CD14-positive monocyte (primary cell): ENCODE data around the gene ONECUT1. TPM values are rescaled to one million over a fixed set of nuclear protein-coding genes. Genes with fewer than 3 reads are reported as not detected.
A peak's percentile ranks its signal among the peaks of the same experiment; 100 is the strongest.
"Not testable (repeated sequence)": the region's sequence is repeated elsewhere in the genome, so short reads cannot be mapped to it uniquely, and the experiment has no call there.

Experiments
- DNase-seq, 3 donors: peaks; one replicate each; pipeline ENCODE4 v3.0.0-alpha.2; 2011 to 2022
- H2AFZ ChIP-seq: 2 replicates; pipeline ENCODE4 v1.6.0; 2012; ENCODE audit warnings: mild to moderate bottlenecking, low read depth, low read length, inconsistent platforms; ENCODE audit not compliant: insufficient read depth, poor library complexity, severe bottlenecking
- H3K27ac ChIP-seq, 2 donors: 1 replicate in 1 of 2; 2 replicates in 1 of 2; pipeline ENCODE4 v1.5.1; 2012 to 2013; ENCODE audit warnings: low read length in 2 of 2, control low read depth in 1 of 2, inconsistent platforms in 1 of 2, low read depth in 1 of 2, mild to moderate bottlenecking in 1 of 2
- H3K27me3 ChIP-seq, 2 donors: one replicate each; pipeline versions ENCODE4 v1.6.0 to v1.6.1; 2011 to 2013; ENCODE audit warnings: low read length in 2 of 2; ENCODE audit not compliant: control insufficient read depth in 2 of 2, insufficient read depth in 2 of 2
- H3K36me3 ChIP-seq, 2 donors: replicated peaks in 1 of 2; 1 replicate in 1 of 2; 2 replicates in 1 of 2; pipeline versions ENCODE4 v1.5.1 to v1.6.1; 2012 to 2013; ENCODE audit warnings: low read length in 2 of 2, control low read depth in 1 of 2, inconsistent platforms in 1 of 2, mild to moderate bottlenecking in 1 of 2; ENCODE audit not compliant: insufficient read depth in 2 of 2, control insufficient read depth in 1 of 2
- H3K4me1 ChIP-seq, 2 donors: 1 replicate in 1 of 2; 2 replicates in 1 of 2; pipeline versions ENCODE4 v1.5.1 to v1.6.1; 2012 to 2013; ENCODE audit warnings: low read length in 2 of 2, control low read depth in 1 of 2, inconsistent platforms in 1 of 2, mild to moderate bottlenecking in 1 of 2, moderate library complexity in 1 of 2; ENCODE audit not compliant: insufficient read depth in 2 of 2, control insufficient read depth in 1 of 2
- H3K4me2 ChIP-seq: replicated peaks from 2 replicates; pipeline ENCODE3; 2012; ENCODE audit warnings: low read length, moderate library complexity, mild to moderate bottlenecking; ENCODE audit not compliant: poor library complexity, severe bottlenecking; ENCODE audit errors: extremely low read depth
- H3K4me3 ChIP-seq, 3 experiments: fragments of 200-600 bp in 1 of 3; sonication (generic) in 1 of 3; replicated peaks in 1 of 3; 1 replicate in 2 of 3; 2 replicates in 1 of 3; pipeline ENCODE4 v1.5.1; 2011 to 2013; ENCODE audit warnings: low read length in 3 of 3, mild to moderate bottlenecking in 3 of 3, control low read depth in 2 of 3, low read depth in 2 of 3, inconsistent platforms in 1 of 3, moderate library complexity in 1 of 3
- H3K79me2 ChIP-seq: 2 replicates; pipeline ENCODE4 v1.6.0; 2012; ENCODE audit warnings: mild to moderate bottlenecking, control low read depth, inconsistent platforms, low read length, moderate library complexity; ENCODE audit not compliant: insufficient read depth
- H3K9ac ChIP-seq: 2 replicates; pipeline ENCODE4 v1.6.0; 2017; ENCODE audit warnings: low read length, mild to moderate bottlenecking; ENCODE audit not compliant: insufficient read depth, poor library complexity, severe bottlenecking
- H3K9me3 ChIP-seq, 2 donors: replicated peaks in 1 of 2; 1 replicate in 1 of 2; 2 replicates in 1 of 2; pipeline versions ENCODE4 v1.5.1 to v1.6.1; 2012 to 2013; ENCODE audit warnings: low read length in 2 of 2, control low read depth in 1 of 2; ENCODE audit not compliant: control insufficient read depth in 1 of 2, insufficient read depth in 1 of 2
- H4K20me1 ChIP-seq: 2 replicates; pipeline ENCODE4 v1.6.0; 2012; ENCODE audit warnings: mild to moderate bottlenecking, low read length, control low read depth, moderate library complexity; ENCODE audit not compliant: insufficient read depth
- H3K27ac Mint-ChIP-seq, 7 donors: one replicate each; pipeline ENCODE4 v1.8.0; 2020; ENCODE audit warnings: mild to moderate bottlenecking in 7 of 7, mixed read lengths in 7 of 7, moderate library complexity in 6 of 7, inconsistent platforms in 2 of 7
- H3K27me3 Mint-ChIP-seq, 3 donors: one replicate each; pipeline ENCODE4 v1.8.0; 2021 to 2022; ENCODE audit warnings: low read depth in 3 of 3, mild to moderate bottlenecking in 3 of 3, mixed read lengths in 3 of 3, moderate library complexity in 3 of 3, inconsistent platforms in 1 of 3
- H3K36me3 Mint-ChIP-seq, 2 donors: one replicate each; pipeline ENCODE4 v1.8.0; 2020; ENCODE audit warnings: mixed read lengths in 2 of 2, inconsistent platforms in 1 of 2, mild to moderate bottlenecking in 1 of 2
- H3K4me1 Mint-ChIP-seq: one replicate; pipeline ENCODE4 v1.8.0; 2020; ENCODE audit warnings: mild to moderate bottlenecking, mixed read lengths
- H3K4me3 Mint-ChIP-seq, 2 donors: one replicate each; pipeline ENCODE4 v1.8.0; 2020; ENCODE audit warnings: mild to moderate bottlenecking in 2 of 2, mixed read lengths in 2 of 2, moderate library complexity in 1 of 2
- H3K9me3 Mint-ChIP-seq, 7 donors: one replicate each; pipeline ENCODE4 v1.8.0; 2020 to 2022; ENCODE audit warnings: mixed read lengths in 7 of 7, mild to moderate bottlenecking in 6 of 7, moderate library complexity in 6 of 7, inconsistent platforms in 2 of 7
- CTCF ChIP-seq: fragments of 200-600 bp; IDR thresholded peaks from one replicate; pipeline ENCODE4 v1.8.0; 2022; ENCODE audit warnings: antibody characterized with exemption, mild to moderate bottlenecking
- WGBS: methylation state at CpG from one replicate; pipeline ENCODE4 v1.1.5; 2013; ENCODE audit warnings: missing lambda C conversion rate; ENCODE audit not compliant: insufficient coverage; 5-methylcytosine and 5-hydroxymethylcytosine counted together
- intact Hi-C, 2 donors: fragments of 100-400 bp; cut with micrococcal nuclease; formaldehyde crosslinking; loops; one replicate each; pipeline versions ENCODE4 v1.15.0 to v1.15.1; 2023
- polyA minus RNA-seq: library from RNA; depleted of rRNA, polyadenylated mRNA; stranded (reverse); fragments of >200 nt; gene quantifications from 2 replicates; pipeline ENCODE4 v1.2.3, GENCODE V29; 2012
- polyA plus RNA-seq, 3 donors: library from polyadenylated mRNA; depleted of rRNA in 1 of 3; unstranded in 2 of 3; stranded (reverse) in 1 of 3; fragments of 300-500 nt in 2 of 3; fragments of >200 nt in 1 of 3; fragmentation: Illumina TruSeq in 2 of 3; gene quantifications; 1 replicate in 2 of 3; 2 replicates in 1 of 3; pipeline ENCODE4 v1.2.3, GENCODE V29; 2012 to 2021
- total RNA-seq, 12 experiments: library from RNA in 1 of 12; stranded (reverse) in 1 of 12; fragments of 120-200 nt in 1 of 12; gene quantifications; one replicate each; pipeline ENCODE4 v1.2.4 and lab custom pipeline; 2013 to 2026; ENCODE audit warnings: mixed read lengths in 6 of 12, inconsistent platforms in 1 of 12

ONECUT1 gene
- total RNA-seq (2013) = not detected
- polyA plus RNA-seq = not detected
- not detected in 2 replicates for polyA minus RNA-seq
- total RNA-seq (lab: John Stamatoyannopoulos, UW) = 0 to 1.2 (median 0.12) reads per million in 11 experiments

- Histone ChIP-seq H3K9ac (no peak within 1 kb of the TSS), H3K27ac (no peak within 1 kb of the TSS), H3K79me2 (no peaks in the 10 kb centered on the region), H3K27me3 (peaks cover 86 to 97% of the 10 kb centered on the region in 2 donors), H3K4me1 (peaks cover 16 to 25% of the 10 kb centered on the region in 2 donors), H3K36me3 (no peaks in the 10 kb centered on the region), H3K4me3 (peak within 1 kb of the TSS; percentile 3 to 66 (median 17)), H2AFZ (peak within 1 kb of the TSS; percentile 50), H3K9me3 (peaks cover 5 to 68% of the 10 kb centered on the region in 2 donors), H4K20me1 (no peaks in the 10 kb centered on the region), H3K4me2 (peak within 1 kb of the TSS; percentile 73)
- DNase-seq = no peak
- Mint-ChIP-seq H3K4me1 (peaks cover 40% of the 10 kb centered on the region), H3K4me3 (peak within 1 kb of the TSS; percentile 65 to 91), H3K9me3 (peaks cover 0 to 73% (median 21%) of the 10 kb centered on the region in 7 donors), H3K27ac (no peak within 1 kb of the TSS), H3K36me3 (peaks cover 5 to 14% of the 10 kb centered on the region in 2 donors), H3K27me3 (peaks cover 92 to 99% (median 96%) of the 10 kb centered on the region in 3 donors)
- under 1% methylated on average over 63 of the region's 64 CpGs for WGBS
- TF ChIP-seq CTCF = no peak
- intact Hi-C loops = no loop called here
Observed at GRCh38 chr15:52790169-52790708, at the start of gene ONECUT1. TSS of gene ONECUT1 (minus strand) at chr15:52790336. CDS start at chr15:52789884, 452 bp downstream.

- WGBS = 85% methylated on average over 3 of the region's 3 CpGs
- Histone ChIP-seq H3K9ac (no peak overlapping the region), H3K27me3 (no peaks in the 10 kb centered on the region), H3K4me3 (no peak overlapping the region), H3K4me1 (no peaks in the 10 kb centered on the region), H2AFZ (no peak overlapping the region), H4K20me1 (no peaks in the 10 kb centered on the region), H3K36me3 (no peaks in the 10 kb centered on the region), H3K27ac (no peak overlapping the region), H3K9me3 (no peaks in the 10 kb centered on the region), H3K4me2 (no peak overlapping the region), H3K79me2 (no peaks in the 10 kb centered on the region)
- H3K4me3 Mint-ChIP-seq = peak overlapping the region in 1 of 2 donors; percentile 13
- peaks cover 0 to 11% (median 5%) of the 10 kb centered on the region in 7 donors for H3K9me3 Mint-ChIP-seq
- TF ChIP-seq CTCF = no peak
- no peaks in the 10 kb centered on the region for H3K36me3 Mint-ChIP-seq
- no peaks in the 10 kb centered on the region for H3K4me1 Mint-ChIP-seq
- no peak overlapping the region for H3K27ac Mint-ChIP-seq
- peaks cover 6 to 10% (median 7%) of the 10 kb centered on the region in 3 donors for H3K27me3 Mint-ChIP-seq
- intact Hi-C loops = no loop called here
- DNase-seq = no peak
Observed at GRCh38 chr15:52834379-52834778, 44.2 kb upstream of the ONECUT1 start.

- H3K27ac Mint-ChIP-seq, H3K4me2 ChIP-seq, H3K9me3 ChIP-seq, H3K4me1 ChIP-seq, H3K9me3 Mint-ChIP-seq, H3K4me3 Mint-ChIP-seq, H4K20me1 ChIP-seq, H3K36me3 ChIP-seq, H3K27ac ChIP-seq, H3K36me3 Mint-ChIP-seq, intact Hi-C loops, H3K27me3 ChIP-seq, H2AFZ ChIP-seq, H3K4me1 Mint-ChIP-seq, DNase-seq, H3K4me3 ChIP-seq, H3K79me2 ChIP-seq, H3K9ac ChIP-seq: not testable (repeated sequence)
- peaks cover 7 to 17% (median 16%) of the 10 kb centered on the region in 3 donors for H3K27me3 Mint-ChIP-seq
- 91% methylated on average over 9 of the region's 14 CpGs for WGBS
Observed at GRCh38 chr15:52824169-52824942, 34.2 kb upstream of the ONECUT1 start.
